ENCODE results near the gene KRTAP16-1. TPM values are rescaled to one million over a fixed set of nuclear protein-coding genes. Genes with fewer than 3 reads are reported as not detected.
A peak's percentile ranks its signal among the peaks of the same experiment; 100 is the strongest.

Gene KRTAP16-1
- polyA plus RNA-seq, 1 donor (not counting 4 experiments of a cell fraction or from before 2014, with no cell fraction given) = not detected

DNA sequence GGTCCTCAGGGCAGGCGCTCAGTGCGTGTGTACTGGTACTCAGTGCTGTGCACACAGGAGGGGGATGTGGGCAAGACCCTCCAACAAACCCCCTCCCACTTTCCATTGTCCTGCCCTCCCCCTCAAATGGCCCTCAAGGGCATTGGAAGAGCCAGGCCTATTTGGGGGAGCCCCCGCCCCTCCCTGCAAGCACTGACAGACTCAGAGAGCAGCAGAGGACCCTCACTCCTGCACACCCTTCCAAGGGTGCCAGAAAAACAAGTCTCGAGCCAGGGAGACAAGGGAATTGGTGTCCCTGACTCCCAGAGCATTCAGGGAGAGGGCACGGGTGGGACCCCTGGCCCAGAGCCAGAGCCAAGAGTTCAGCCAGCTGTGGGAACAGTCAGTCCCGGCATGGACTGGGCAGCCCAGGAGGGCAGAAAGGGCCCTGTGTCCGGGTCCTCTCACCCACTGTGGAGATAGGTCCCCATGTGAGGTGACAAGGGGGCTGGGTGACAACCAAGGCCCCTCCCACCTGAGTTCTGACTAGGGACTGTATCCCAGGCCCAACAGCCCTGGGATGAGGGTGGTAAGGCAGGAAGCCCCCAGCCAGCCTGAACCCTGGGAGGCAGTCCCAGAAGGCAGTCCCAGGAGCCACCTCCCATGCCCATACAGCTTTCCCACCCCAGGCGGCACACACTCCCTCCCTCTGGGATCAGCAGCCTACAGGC, 18.5 kb upstream of the KRTAP16-1 start:
- Histone ChIP-seq H3K9me1 (ENCODE audit: control insufficient read depth, extremely low read depth, insufficient read depth, low read length) (no peaks in the 10 kb centered on the region), H3K4me2 (ENCODE audit: control insufficient read depth, extremely low read depth, insufficient read depth, low read depth, low read length) (no peak overlapping the region), H3K4me1 (ENCODE audit: control insufficient read depth, extremely low read depth, insufficient read depth, low read length) (no peaks in the 10 kb centered on the region), H3K9ac (ENCODE audit: control insufficient read depth, extremely low read depth, insufficient read depth, low read length) (no peak overlapping the region), H4K20me1 (ENCODE audit: control insufficient read depth, extremely low read depth, insufficient read depth, low read length) (no peaks in the 10 kb centered on the region), H3K36me3 (ENCODE audit: control insufficient read depth in 2 of 2, extremely low read depth in 1 of 2, insufficient read depth in 2 of 2, low read length in 2 of 2) (no peaks in the 10 kb centered on the region), H3K79me2 (ENCODE audit: control insufficient read depth, insufficient read depth, low read length) (no peaks in the 10 kb centered on the region), H3K9me3 (ENCODE audit: control insufficient read depth, low read depth, low read length) (no peaks in the 10 kb centered on the region), H3K27ac (ENCODE audit: control insufficient read depth, insufficient read depth, low read length) (no peak overlapping the region), H2AFZ (ENCODE audit: control insufficient read depth, low read length) (no peak overlapping the region), H3K27me3 (ENCODE audit: control insufficient read depth, extremely low read depth, insufficient read depth, low read length) (no peaks in the 10 kb centered on the region), H3K4me3 (ENCODE audit: control insufficient read depth in 2 of 3, extremely low read depth in 1 of 3, insufficient read depth in 2 of 3, low read depth in 1 of 3, low read length in 3 of 3) (no peak overlapping the region)
- dilution Hi-C loops (cut with MboI; ENCODE audit: extremely low pct_ligation_motif_present, low sequenced_read_pairs) = no loop called here
- FAIRE-seq (no peak), DNase-seq (ENCODE audit: low read depth, low spot score) (no peak)
- TF ChIP-seq CTCF (optimal IDR thresholded peaks at IDR 0.05 in 1 of 3, IDR thresholded peaks at IDR 0.05 in 1 of 3, conservative IDR thresholded peaks at IDR 0.05 in 1 of 3; ENCODE audit: extremely low read depth in 1 of 3, insufficient read depth in 2 of 3, low read length in 3 of 3) (no peak), EZH2 (IDR thresholded peaks at IDR 0.05; ENCODE audit: low read length) (no peak)

DNA sequence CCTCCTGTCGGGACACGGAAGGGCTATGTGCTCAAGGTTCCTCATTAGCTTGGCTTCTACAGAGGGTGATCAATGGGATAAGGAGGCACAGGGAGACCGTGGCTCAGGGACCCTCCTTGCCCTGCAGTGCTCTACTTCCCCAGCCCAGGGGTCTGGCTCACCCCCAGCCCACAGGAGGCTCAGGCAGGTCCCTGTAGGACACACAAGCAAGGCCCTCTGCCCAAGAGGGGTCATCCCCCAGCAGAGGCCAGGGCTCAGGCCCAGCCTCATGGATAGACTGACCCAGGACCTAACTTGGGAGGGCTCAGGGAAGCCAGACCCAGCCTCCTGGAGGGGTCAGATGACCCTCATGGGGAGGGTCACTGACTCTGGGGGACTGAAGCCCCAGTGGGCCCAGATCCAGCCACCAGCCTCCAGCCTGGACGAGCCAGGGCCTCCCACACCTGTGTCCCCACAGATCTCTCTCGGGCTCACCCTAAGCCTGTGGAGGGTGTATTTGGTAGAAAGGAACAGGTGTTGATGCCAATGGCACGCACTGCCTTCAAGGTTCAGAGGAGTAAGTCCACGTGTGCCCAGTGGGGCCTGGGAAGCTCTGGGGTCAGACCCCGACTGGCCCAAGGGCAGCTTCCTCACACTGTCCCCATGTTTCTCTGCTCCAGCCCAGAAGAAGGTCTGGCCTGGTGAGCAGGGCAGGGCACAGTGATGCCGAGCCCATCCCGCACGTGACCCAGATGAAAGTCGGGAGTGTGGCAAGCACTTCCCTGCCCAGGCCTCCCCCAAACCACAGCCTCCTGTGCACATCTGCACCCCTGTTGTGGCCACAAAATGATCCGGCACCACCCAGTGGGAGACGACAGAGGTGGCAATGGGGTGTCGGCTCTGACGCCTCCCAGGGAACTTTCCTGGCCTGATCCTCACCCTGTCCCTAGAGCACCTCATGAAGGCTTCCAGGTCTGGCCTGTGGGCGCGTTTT, 17.4 kb upstream of the KRTAP16-1 start:
- H3K27ac ChIP-seq (ENCODE audit: control insufficient read depth, insufficient read depth, low read length) = no peak overlapping the region

More for the DNA sequence above, 17.4 kb upstream of the KRTAP16-1 start:
- no peak overlapping the region for H3K9ac ChIP-seq (ENCODE audit: control insufficient read depth, extremely low read depth, insufficient read depth, low read length)
- H3K4me3 ChIP-seq (ENCODE audit: control insufficient read depth in 2 of 3, extremely low read depth in 1 of 3, insufficient read depth in 2 of 3, low read depth in 1 of 3, low read length in 3 of 3) = no peak overlapping the region
- FAIRE-seq (no peak), DNase-seq (ENCODE audit: low read depth, low spot score) (no peak)
- H3K4me2 ChIP-seq (ENCODE audit: control insufficient read depth, extremely low read depth, insufficient read depth, low read depth, low read length) = no peak overlapping the region
- no peaks in the 10 kb centered on the region for H3K9me3 ChIP-seq (ENCODE audit: control insufficient read depth, low read depth, low read length)
- H3K9me1 ChIP-seq (ENCODE audit: control insufficient read depth, extremely low read depth, insufficient read depth, low read length) = no peaks in the 10 kb centered on the region
- no peaks in the 10 kb centered on the region for H3K27me3 ChIP-seq (ENCODE audit: control insufficient read depth, extremely low read depth, insufficient read depth, low read length)
- H4K20me1 ChIP-seq (ENCODE audit: control insufficient read depth, extremely low read depth, insufficient read depth, low read length) = no peaks in the 10 kb centered on the region
- H3K36me3 ChIP-seq (ENCODE audit: control insufficient read depth in 2 of 2, extremely low read depth in 1 of 2, insufficient read depth in 2 of 2, low read length in 2 of 2) = no peaks in the 10 kb centered on the region
- dilution Hi-C loops (cut with MboI; ENCODE audit: extremely low pct_ligation_motif_present, low sequenced_read_pairs) = no loop called here
- no peak for TF ChIP-seq EZH2 (IDR thresholded peaks at IDR 0.05; ENCODE audit: low read length)
- TF ChIP-seq CTCF (optimal IDR thresholded peaks at IDR 0.05 in 1 of 3, IDR thresholded peaks at IDR 0.05 in 1 of 3, conservative IDR thresholded peaks at IDR 0.05 in 1 of 3; ENCODE audit: extremely low read depth in 1 of 3, insufficient read depth in 2 of 3, low read length in 3 of 3) = peak in 1 of 3 experiments; percentile 18
- H3K4me1 ChIP-seq (ENCODE audit: control insufficient read depth, extremely low read depth, insufficient read depth, low read length) = no peaks in the 10 kb centered on the region
- no peaks in the 10 kb centered on the region for H3K79me2 ChIP-seq (ENCODE audit: control insufficient read depth, insufficient read depth, low read length)
- H2AFZ ChIP-seq (ENCODE audit: control insufficient read depth, low read length) = no peak overlapping the region

All from keratinocyte (primary cell).